HL-60 (cell line): ENCODE data around the gene BMX.

ENCODE experiments used
- DNase-seq, 2 experiments: peaks; one replicate each; pipeline ENCODE4 v3.0.0-alpha.2; 2010 to 2020; ENCODE audit warnings: low read depth in 1 of 2, low spot score in 1 of 2
- H3K27ac ChIP-seq: fragments of 250-450 bp; sonication (Bioruptor Pico); replicated peaks from 2 replicates; pipeline ENCODE4 v1.5.1; 2020; ENCODE audit warnings: mild to moderate bottlenecking, moderate library complexity
- H3K27me3 ChIP-seq: fragments of 250-450 bp; sonication (Bioruptor Pico); 2 replicates; pipeline ENCODE4 v1.5.1; 2021; ENCODE audit warnings: mild to moderate bottlenecking, moderate library complexity; ENCODE audit not compliant: insufficient read depth, poor library complexity, severe bottlenecking
- H3K4me3 ChIP-seq: replicated peaks from 2 replicates; pipeline ENCODE4 v1.5.1; 2011; ENCODE audit warnings: mild to moderate bottlenecking, control low read depth, low read length; ENCODE audit not compliant: insufficient read depth
- GABPA ChIP-seq: IDR thresholded peaks from 2 replicates; pipeline ENCODE4 v1.6.1; 2012; ENCODE audit warnings: low read depth
- POLR2AphosphoS5 ChIP-seq: IDR thresholded peaks from 2 replicates; pipeline ENCODE4 v1.6.1; 2012; ENCODE audit warnings: low read depth
- SPI1 ChIP-seq: IDR thresholded peaks from 2 replicates; pipeline ENCODE4 v1.6.1; 2012; ENCODE audit warnings: low read depth, mild to moderate bottlenecking, borderline replicate concordance
- long read RNA-seq: library from polyadenylated mRNA; unstranded; transcript quantifications from one replicate; pipeline ENCODE4 v2.0.0, GENCODE V29; 2020
- TF ChIP-seq, protein P1 (sequence below): IDR thresholded peaks from 2 replicates; pipeline ENCODE4 v1.6.1; 2012; ENCODE audit warnings: low read depth; ENCODE audit not compliant: insufficient replicate concordance
- TF ChIP-seq, protein P2 (sequence below): IDR thresholded peaks from one replicate; pipeline ENCODE4 v1.5.1; 2011; ENCODE audit warnings: low read length, control low read depth, inconsistent platforms; ENCODE audit not compliant: insufficient read depth

Gene BMX
- long read RNA-seq, result 0 reads

DNA sequence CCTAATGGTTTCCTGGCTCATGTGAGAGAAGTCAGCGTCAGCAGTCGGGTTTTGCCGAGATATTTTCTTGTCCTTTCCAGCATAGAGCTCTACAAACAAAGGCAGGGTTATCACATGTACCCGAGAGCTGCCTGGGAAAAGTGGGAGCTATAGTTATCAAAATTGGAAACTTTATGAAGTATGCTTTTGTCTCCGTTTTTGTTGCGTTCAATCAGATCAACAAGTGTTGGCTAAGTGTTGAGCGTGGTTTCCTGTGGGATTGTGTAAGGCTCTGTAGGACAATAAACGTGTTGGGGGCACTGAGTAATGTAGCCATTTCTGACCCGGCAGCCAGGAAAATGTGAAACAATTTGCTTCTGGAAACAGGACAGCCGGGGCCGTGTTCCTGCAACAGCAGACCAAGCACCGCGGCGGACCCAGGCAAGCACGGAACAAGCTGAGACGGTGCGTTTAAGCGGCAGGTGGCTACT, at the start of gene BMX:
BMX (plus strand) TSS at position 311 of the 470 bp plus-strand sequence. CDS start 7,547 bp downstream, outside the sequence.
- no peak within 1 kb of the TSS for H3K4me3 ChIP-seq
- no peaks in the 10 kb centered on the region for H3K27me3 ChIP-seq
- no peak for TF ChIP-seq POLR2AphosphoS5
- TF ChIP-seq, protein P1, sequence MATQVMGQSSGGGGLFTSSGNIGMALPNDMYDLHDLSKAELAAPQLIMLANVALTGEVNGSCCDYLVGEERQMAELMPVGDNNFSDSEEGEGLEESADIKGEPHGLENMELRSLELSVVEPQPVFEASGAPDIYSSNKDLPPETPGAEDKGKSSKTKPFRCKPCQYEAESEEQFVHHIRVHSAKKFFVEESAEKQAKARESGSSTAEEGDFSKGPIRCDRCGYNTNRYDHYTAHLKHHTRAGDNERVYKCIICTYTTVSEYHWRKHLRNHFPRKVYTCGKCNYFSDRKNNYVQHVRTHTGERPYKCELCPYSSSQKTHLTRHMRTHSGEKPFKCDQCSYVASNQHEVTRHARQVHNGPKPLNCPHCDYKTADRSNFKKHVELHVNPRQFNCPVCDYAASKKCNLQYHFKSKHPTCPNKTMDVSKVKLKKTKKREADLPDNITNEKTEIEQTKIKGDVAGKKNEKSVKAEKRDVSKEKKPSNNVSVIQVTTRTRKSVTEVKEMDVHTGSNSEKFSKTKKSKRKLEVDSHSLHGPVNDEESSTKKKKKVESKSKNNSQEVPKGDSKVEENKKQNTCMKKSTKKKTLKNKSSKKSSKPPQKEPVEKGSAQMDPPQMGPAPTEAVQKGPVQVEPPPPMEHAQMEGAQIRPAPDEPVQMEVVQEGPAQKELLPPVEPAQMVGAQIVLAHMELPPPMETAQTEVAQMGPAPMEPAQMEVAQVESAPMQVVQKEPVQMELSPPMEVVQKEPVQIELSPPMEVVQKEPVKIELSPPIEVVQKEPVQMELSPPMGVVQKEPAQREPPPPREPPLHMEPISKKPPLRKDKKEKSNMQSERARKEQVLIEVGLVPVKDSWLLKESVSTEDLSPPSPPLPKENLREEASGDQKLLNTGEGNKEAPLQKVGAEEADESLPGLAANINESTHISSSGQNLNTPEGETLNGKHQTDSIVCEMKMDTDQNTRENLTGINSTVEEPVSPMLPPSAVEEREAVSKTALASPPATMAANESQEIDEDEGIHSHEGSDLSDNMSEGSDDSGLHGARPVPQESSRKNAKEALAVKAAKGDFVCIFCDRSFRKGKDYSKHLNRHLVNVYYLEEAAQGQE, result no peak
- TF ChIP-seq GABPA, result no peak
- TF ChIP-seq SPI1, result no peak
- TF ChIP-seq, protein P2, sequence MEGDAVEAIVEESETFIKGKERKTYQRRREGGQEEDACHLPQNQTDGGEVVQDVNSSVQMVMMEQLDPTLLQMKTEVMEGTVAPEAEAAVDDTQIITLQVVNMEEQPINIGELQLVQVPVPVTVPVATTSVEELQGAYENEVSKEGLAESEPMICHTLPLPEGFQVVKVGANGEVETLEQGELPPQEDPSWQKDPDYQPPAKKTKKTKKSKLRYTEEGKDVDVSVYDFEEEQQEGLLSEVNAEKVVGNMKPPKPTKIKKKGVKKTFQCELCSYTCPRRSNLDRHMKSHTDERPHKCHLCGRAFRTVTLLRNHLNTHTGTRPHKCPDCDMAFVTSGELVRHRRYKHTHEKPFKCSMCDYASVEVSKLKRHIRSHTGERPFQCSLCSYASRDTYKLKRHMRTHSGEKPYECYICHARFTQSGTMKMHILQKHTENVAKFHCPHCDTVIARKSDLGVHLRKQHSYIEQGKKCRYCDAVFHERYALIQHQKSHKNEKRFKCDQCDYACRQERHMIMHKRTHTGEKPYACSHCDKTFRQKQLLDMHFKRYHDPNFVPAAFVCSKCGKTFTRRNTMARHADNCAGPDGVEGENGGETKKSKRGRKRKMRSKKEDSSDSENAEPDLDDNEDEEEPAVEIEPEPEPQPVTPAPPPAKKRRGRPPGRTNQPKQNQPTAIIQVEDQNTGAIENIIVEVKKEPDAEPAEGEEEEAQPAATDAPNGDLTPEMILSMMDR, result no peak
- no peak for DNase-seq
- H3K27ac ChIP-seq, result no peak within 1 kb of the TSS

DNA sequence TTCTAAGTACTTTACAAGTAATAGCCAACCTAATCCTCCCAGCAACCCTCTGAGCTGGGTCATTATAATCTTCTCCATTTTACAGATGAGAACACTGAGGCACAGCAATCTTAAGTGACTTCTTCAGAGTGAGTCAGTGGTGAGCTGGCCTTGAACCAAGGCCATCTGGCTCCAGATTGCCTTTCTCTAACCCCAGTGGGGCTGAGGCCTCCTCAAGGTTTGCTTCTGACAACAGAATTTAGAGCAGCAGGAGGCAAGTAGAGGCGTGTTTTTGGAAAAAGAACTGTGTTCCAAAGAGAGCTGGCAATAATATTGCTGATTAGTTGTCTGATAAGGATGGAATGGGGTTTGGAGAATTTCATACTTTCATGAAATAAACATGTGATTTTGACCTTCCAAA, 48.7 kb upstream of the BMX start:
- no peak for DNase-seq
- no peak overlapping the region for H3K27ac ChIP-seq
- no peak for TF ChIP-seq GABPA
- TF ChIP-seq, protein P1, result no peak
- no peak for TF ChIP-seq SPI1
- TF ChIP-seq, protein P2, result no peak
- TF ChIP-seq POLR2AphosphoS5, result no peak
- H3K4me3 ChIP-seq, result no peak overlapping the region
- H3K27me3 ChIP-seq, result no peaks in the 10 kb centered on the region

DNA sequence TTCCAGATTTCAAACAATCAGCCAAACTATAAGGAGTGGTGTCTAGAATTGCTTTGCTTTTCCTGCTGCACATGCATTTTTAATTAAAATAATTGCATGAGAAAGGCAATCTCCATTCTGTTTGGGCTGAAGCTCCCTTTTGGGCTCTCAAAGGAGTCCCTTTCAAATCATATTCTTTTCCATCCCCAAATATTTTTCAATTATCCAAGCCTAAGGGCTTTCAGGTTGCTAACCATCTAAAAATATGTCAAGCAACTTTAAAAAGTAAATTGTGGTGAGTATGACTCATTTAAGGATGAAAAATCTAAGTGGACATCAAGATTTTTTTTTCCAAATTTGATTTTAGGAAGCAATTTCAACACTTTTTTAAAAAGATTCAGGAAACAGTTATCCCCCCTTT, 35.9 kb upstream of the BMX start:
- Histone ChIP-seq H3K4me3 (no peak overlapping the region), H3K27me3 (peaks cover 3% of the 10 kb centered on the region), H3K27ac (no peak overlapping the region)
- TF ChIP-seq, protein P2, result no peak
- no peak for TF ChIP-seq SPI1
- no peak for TF ChIP-seq GABPA
- TF ChIP-seq, protein P1, result no peak
- TF ChIP-seq POLR2AphosphoS5, result no peak
- DNase-seq, result no peak
